H54 (cell line): ENCODE measurements around the gene GPBAR1.

Source experiments
- DNase-seq: peaks from one replicate; pipeline ENCODE4 v3.0.0; 2011; ENCODE audit warnings: low spot score, mixed read lengths; ENCODE audit not compliant: insufficient read length
- FAIRE-seq: peaks from 3 replicates; lab custom pipeline; 2011; peaks lifted over from hg19 to GRCh38; lab: Jason Lieb, UNC
- POLR2A ChIP-seq: IDR thresholded peaks from 2 replicates; pipeline ENCODE4 v1.6.1; 2011; ENCODE audit warnings: low read depth, mild to moderate bottlenecking, low read length

Gene GPBAR1

GRCh38 chr2:218260742-218261422, at the start of gene GPBAR1:
GPBAR1 (plus strand) TSS chr2:218261015; CDS start chr2:218262725, 1,710 bp downstream.
- TF ChIP-seq POLR2A, result no peak
- DNase-seq (no peak), FAIRE-seq (no peak)

- no peak for TF ChIP-seq POLR2A
- no peak for DNase-seq
- FAIRE-seq, result no peak
These were observed 46.7 kb upstream of the GPBAR1 start for GRCh38 chr2:218214116-218214515.

- no peak for FAIRE-seq
- TF ChIP-seq POLR2A, result no peak
- no peak for DNase-seq
These were observed 44.5 kb upstream of the GPBAR1 start for GRCh38 chr2:218216336-218216673.

GRCh38 chr2:218216674-218217359, 44.0 kb upstream of the GPBAR1 start, which contains the start of gene ARPC2:
ARPC2 (plus strand) TSS chr2:218217189; CDS start chr2:218217471, 282 bp downstream.
- FAIRE-seq, result peak; percentile 60
- TF ChIP-seq POLR2A, result peak; percentile 65; the same call in 1 of the 2 replicates
- DNase-seq, result peak; percentile 81

- FAIRE-seq, result no peak
- peak; percentile 38 for DNase-seq
These were observed 43.2 kb upstream of the GPBAR1 start for GRCh38 chr2:218217360-218218267.

GRCh38 chr2:218218268-218219185, 42.3 kb upstream of the GPBAR1 start:
- FAIRE-seq (no peak), DNase-seq (no peak)
- TF ChIP-seq POLR2A, result no peak

More at GRCh38 chr2:218217360-218218267, 43.2 kb upstream of the GPBAR1 start:
- 0 out of 2 replicates have a peak, but pooled peaks have one; percentile 26 for TF ChIP-seq POLR2A

- no peak for FAIRE-seq
- TF ChIP-seq POLR2A, result no peak
- DNase-seq, result no peak
These were observed 40.9 kb upstream of the GPBAR1 start for GRCh38 chr2:218219934-218220333.

- no peak for DNase-seq
- no peak for FAIRE-seq
- no peak for TF ChIP-seq POLR2A
These were observed 39.8 kb upstream of the GPBAR1 start for GRCh38 chr2:218221000-218221399.

GRCh38 chr2:218223046-218223445, 37.8 kb upstream of the GPBAR1 start:
- FAIRE-seq, result no peak
- DNase-seq, result no peak

GRCh38 chr2:218224186-218224585, 36.6 kb upstream of the GPBAR1 start:
- TF ChIP-seq POLR2A, result no peak
- FAIRE-seq (no peak), DNase-seq (no peak)

More at GRCh38 chr2:218223046-218223445, 37.8 kb upstream of the GPBAR1 start:
- no peak for TF ChIP-seq POLR2A

GRCh38 chr2:218226903-218227302, 33.9 kb upstream of the GPBAR1 start:
- FAIRE-seq (no peak), DNase-seq (no peak)
- no peak for TF ChIP-seq POLR2A

GRCh38 chr2:218228366-218229090, 32.3 kb upstream of the GPBAR1 start:
- no peak for FAIRE-seq
- DNase-seq, result no peak
- TF ChIP-seq POLR2A, result no peak

- FAIRE-seq, result peak; percentile 66
- TF ChIP-seq POLR2A, result no peak
- peak; percentile 38 for DNase-seq
These were observed 31.6 kb upstream of the GPBAR1 start for GRCh38 chr2:218229239-218229638.
